ENCODE data around the gene RBM3.

RBM3 gene

GRCh38 chrX:48576108-48576507 is 1.8 kb downstream of the RBM3 start:
- no peak for DNase-seq (ENCODE audit: low read depth, low spot score)

DNA sequence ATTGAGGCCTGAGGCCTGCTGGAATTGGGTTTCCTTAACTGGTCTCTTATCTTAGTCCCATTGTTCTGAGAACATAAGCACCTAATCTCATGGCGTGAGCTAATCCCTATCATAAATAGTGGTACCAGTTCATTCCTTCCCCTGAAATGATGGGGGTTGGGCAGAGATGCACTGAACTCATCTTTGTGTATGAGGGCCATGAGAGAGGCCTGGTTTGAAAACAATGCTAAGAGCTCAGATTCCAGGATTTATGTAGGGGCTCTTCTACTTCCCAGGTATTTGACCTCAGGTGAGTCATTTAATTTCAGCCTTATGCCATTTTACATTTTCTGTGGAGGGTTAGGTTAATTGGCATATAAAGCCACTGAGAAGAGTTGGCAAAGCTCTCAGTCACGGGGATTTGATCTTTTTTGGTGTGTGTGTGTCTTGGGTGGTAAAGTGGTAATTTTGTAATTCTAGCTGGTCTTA is 4.4 kb downstream of the RBM3 start:
- DNase-seq (ENCODE audit: low read depth, low spot score) = no peak

GRCh38 chrX:48579259-48579658 is 5.0 kb downstream of the RBM3 start:
- no peak for DNase-seq (ENCODE audit: low read depth, low spot score)

DNA sequence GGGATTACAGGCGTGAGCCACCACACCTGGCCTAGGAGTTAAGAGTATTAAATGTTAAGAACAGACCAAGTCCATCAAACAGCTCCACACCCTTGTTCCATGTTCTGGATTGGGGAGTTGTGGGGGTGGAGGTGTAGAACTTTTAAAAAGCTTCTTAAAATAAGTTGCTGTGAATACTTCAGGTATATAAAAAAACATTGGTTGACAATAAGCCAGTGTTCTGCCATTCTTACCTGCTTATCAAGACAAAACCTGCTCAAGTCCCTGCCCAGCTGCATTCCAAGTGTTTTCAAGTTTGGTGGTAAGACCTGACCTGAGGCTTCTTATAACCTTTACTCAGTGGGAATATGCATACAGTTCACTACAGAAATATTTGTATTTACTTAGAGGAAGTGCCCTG is 6.4 kb downstream of the RBM3 start:
- no peak for DNase-seq (ENCODE audit: low read depth, low spot score)

- DNase-seq (ENCODE audit: low read depth, low spot score) = no peak
Observed at GRCh38 chrX:48584698-48585097, 10.4 kb downstream of the RBM3 start.

DNA sequence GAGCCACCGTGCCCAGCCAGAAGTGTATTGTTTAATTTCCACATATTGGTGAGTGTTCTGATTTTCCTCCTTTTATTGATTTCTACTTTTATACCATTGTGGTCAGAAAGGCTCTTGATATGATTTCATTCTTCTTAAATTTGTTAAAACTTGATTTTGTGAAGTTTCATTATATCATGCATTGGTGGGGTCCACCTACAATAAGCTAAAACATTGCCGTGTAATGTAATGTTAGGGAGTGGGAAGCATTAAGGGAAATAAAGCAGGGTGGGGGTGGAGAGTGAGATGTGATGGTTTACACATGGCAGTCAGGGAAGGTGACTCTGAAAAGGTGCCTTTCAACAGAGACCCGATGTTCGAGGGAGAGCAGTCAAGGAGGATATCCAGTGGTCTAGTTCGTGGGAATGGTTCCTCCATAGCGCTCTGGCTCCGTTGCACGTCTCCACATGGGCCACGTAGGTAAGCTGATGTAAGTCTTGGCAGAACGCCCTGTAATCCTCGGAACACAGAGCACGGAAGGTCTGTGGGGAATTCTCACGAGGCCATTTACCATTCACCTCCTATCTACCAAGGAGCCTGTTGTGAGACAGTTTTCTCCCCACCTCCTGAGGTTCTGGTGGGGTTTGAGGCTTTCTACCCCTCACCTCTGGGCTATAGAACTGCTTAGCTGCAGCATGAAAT is 15.3 kb downstream of the RBM3 start:
- no peak for DNase-seq (ENCODE audit: low read depth, low spot score)

DNA sequence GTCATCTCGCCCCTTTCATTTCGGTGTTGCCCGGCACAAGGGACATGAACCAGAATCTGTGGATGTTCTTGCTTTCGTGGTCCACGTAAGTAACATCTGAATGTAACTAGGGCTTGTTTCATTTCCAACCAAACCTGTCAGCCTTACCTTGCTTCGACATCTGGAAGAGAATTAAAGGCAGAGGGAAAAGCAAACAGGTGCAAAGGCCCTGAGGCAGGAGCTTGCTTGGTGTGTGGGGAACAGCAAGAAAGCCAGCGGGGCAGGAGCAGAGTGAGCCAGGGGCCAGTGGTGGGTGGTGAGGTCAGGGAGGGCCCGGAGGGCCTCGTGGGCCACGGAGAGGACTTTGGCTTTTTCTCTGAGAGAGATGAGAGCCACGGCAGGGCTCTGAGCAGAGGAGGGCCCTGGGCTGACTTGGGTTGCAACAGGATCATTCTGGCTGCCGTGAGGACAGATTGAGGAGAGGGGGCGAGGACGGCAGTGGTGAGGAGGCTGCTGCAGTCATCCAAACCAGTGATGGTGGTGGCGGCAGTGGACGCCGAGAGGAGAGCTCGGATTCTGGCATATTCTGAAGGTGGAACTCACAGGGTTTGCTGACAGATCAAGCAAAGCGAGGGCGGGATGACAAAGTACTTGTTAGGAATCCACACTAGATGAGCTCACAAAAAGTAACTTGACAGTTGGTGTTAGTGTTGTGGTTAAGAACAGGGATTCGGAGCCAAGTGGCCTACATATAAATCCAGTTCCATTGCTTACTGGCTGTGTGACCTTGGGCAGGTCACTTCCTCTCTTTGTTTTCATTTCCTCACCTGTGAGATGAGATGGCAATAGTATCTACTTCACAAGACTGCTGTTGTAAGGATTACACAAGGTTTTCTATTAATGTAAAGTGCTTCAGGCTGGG is 16.2 kb downstream of the RBM3 start:
- DNase-seq (ENCODE audit: low read depth, low spot score) = no peak

DNA sequence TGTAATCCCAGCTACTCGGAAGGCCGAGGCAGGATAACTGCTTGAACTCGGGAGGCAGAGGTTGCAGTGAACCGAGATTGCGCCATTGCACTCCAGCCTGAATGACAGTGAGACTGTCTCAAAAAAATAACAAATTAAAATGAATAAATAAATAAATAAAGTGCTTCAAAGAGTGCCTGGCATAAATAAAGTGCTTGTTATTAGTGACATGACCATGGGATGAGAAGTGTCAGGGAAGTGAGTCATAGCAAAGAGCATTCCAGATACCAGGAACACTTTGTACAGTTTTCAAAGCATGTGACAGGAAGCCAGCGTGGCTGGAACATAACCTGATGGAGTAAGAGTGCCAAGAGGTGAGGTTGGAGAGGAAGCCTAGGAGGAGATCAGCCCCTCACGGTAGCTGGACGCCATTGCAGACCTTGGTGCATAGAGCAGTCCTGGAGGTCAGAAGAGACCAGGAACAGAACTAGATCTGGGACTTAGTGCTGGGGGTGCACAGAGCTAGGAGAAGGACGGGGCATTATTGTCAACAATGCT is 17.0 kb downstream of the RBM3 start:
- no peak for DNase-seq (ENCODE audit: low read depth, low spot score)

- no peak for DNase-seq (ENCODE audit: low read depth, low spot score)
Observed at GRCh38 chrX:48592971-48593370, 18.7 kb downstream of the RBM3 start.

GRCh38 chrX:48595929-48596328 is 21.6 kb downstream of the RBM3 start:
- no peak for DNase-seq (ENCODE audit: low read depth, low spot score)

DNA sequence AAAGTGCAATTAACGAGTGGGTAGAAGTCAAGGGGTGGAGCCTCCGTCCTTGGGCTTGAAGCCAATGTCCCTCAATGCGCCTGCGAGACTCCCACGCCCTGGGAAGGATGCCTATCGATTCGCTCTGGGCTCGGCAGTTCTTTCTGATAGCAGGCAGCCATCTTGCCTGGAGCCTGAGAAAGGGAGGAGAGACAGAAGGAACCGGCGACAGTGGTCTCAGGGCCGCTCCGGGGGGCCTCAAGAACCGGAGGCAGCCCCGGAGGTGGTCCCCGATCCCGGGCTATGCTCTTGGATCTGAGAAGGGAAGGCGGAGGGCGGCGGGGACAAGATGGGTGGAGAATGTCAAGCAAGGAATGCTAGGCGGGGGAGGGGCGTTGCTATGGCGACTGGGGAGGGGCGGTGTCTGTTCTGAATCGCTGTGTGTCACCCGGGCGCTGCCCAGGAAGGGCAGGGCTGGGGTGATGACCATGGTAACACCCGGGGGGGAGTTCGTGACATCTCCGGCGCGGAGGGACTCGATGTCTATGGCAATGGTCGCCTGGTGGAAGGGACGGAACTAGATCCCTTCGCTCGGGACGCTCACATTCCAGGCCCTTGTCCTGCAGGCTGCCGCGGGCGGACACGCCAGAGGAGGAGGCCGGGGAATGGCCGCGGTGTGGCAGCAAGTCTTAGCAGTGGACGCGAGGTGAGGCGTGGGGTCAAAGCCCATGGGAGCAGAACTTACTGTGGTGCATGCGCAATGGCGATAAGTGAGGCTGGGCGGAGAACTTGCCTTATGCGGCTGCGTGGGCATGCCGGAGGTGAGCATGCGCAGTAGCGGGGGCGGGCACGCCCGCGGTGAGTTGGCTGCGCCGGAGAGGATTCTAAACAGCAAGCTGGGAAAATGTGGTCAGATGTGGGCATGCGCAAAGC is 23.3 kb downstream of the RBM3 start, which contains the start of gene WDR13:
TSS of gene WDR13 (plus strand) at position 140 of the 912 bp plus-strand sequence. CDS start at position 645, 505 bp downstream.
- DNase-seq (ENCODE audit: low read depth, low spot score) = peak; percentile 70

DNA sequence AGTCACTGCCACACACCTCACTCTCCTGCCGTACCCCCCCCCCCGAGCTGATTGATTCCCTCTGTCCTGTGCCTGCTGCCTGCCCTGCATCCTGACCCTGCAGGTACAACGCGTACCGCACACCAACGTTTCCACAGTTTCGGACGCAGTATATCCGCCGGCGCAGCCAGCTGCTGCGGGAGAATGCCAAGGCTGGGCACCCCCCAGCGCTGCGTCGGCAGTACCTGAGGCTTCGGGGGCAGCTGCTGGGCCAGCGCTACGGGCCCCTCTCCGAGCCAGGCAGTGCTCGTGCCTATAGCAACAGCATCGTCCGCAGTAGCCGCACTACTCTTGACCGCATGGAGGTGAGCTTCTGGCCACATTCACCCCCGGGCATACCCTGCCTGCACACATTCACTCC is 24.3 kb downstream of the RBM3 start:
- no peak for DNase-seq (ENCODE audit: low read depth, low spot score)

- DNase-seq (ENCODE audit: low read depth, low spot score) = no peak
Observed at GRCh38 chrX:48599341-48599740, 25.1 kb downstream of the RBM3 start.

GRCh38 chrX:48600226-48600625 is 25.9 kb downstream of the RBM3 start:
- DNase-seq (ENCODE audit: low read depth, low spot score) = no peak

- no peak for DNase-seq (ENCODE audit: low read depth, low spot score)
Observed at GRCh38 chrX:48601741-48602394, 27.6 kb downstream of the RBM3 start.

DNA sequence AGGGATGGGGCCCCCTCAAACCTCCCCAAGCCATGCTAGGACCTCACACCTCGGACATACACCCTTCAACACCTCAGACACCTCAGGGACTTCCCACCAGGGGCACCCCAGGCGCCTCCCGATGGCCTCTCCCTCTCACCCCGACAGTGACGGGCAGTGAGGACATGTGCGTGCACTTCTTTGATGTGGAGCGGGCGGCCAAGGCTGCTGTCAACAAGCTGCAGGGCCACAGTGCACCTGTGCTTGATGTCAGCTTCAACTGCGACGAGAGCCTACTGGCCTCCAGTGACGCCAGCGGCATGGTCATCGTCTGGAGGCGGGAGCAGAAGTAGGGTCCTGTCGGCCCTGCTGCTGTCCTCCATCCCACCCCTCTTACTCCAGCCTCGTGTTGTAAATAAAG is 30.4 kb downstream of the RBM3 start:
- no peak for DNase-seq (ENCODE audit: low read depth, low spot score)

GRCh38 chrX:48606091-48606490 is 31.8 kb downstream of the RBM3 start:
- DNase-seq (ENCODE audit: low read depth, low spot score) = no peak

GRCh38 chrX:48611703-48612102 is 37.4 kb downstream of the RBM3 start:
- DNase-seq (ENCODE audit: low read depth, low spot score) = no peak

- no peak for DNase-seq (ENCODE audit: low read depth, low spot score)
Observed at GRCh38 chrX:48613502-48614160, 39.3 kb downstream of the RBM3 start.

GRCh38 chrX:48616576-48616975 is 42.3 kb downstream of the RBM3 start:
- no peak for DNase-seq (ENCODE audit: low read depth, low spot score)

Data from iPS DF 19.7 (cell line).